ENCODE measurements around the gene ABHD16A. TPM values are rescaled to one million over a fixed set of nuclear protein-coding genes. Genes with fewer than 3 reads are reported as not detected.

The ABHD16A gene
- total and polyA plus RNA-seq, 2 of the 13 experiments (the other 11 are each of a cell fraction or from before 2014, with no cell fraction given), result 43.5 to 45.4 TPM

DNA sequence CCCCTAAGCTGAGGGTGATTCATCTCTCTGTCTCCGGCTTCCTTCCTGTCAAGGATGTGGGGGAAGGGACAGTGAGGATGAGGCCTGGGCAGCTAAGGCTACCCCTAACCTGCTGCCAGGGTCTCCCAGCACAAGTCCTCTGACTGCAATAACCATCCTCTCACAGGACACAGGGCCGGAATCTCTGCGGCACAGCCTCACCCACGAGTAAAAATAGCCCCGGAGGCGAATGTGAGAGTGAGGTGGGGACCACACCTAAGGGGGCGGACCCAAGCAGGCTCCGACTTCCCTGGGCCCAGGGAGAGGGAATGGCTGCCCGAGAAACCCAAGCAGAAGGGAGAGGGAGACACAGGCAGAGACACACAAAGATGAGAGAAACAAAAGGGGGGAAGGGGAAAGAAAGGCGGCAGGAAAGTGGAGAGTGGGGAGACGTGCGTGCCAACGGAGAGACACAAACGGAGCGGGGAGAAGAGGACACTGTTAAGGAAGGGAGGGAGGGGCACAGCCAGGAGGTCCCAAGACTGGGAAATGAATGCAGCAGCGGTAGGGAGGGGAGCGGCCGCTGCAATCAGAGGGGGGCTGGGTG, 31.8 kb upstream of the ABHD16A start (continued):
- TF ChIP-seq, protein P1, sequence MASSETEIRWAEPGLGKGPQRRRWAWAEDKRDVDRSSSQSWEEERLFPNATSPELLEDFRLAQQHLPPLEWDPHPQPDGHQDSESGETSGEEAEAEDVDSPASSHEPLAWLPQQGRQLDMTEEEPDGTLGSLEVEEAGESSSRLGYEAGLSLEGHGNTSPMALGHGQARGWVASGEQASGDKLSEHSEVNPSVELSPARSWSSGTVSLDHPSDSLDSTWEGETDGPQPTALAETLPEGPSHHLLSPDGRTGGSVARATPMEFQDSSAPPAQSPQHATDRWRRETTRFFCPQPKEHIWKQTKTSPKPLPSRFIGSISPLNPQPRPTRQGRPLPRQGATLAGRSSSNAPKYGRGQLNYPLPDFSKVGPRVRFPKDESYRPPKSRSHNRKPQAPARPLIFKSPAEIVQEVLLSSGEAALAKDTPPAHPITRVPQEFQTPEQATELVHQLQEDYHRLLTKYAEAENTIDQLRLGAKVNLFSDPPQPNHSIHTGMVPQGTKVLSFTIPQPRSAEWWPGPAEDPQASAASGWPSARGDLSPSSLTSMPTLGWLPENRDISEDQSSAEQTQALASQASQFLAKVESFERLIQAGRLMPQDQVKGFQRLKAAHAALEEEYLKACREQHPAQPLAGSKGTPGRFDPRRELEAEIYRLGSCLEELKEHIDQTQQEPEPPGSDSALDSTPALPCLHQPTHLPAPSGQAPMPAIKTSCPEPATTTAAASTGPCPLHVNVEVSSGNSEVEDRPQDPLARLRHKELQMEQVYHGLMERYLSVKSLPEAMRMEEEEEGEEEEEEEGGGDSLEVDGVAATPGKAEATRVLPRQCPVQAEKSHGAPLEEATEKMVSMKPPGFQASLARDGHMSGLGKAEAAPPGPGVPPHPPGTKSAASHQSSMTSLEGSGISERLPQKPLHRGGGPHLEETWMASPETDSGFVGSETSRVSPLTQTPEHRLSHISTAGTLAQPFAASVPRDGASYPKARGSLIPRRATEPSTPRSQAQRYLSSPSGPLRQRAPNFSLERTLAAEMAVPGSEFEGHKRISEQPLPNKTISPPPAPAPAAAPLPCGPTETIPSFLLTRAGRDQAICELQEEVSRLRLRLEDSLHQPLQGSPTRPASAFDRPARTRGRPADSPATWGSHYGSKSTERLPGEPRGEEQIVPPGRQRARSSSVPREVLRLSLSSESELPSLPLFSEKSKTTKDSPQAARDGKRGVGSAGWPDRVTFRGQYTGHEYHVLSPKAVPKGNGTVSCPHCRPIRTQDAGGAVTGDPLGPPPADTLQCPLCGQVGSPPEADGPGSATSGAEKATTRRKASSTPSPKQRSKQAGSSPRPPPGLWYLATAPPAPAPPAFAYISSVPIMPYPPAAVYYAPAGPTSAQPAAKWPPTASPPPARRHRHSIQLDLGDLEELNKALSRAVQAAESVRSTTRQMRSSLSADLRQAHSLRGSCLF (CRISPR knock-in tag; IDR thresholded peaks at IDR 0.05; ENCODE audit: borderline replicate concordance), result no peak
- TF ChIP-seq, protein P2, sequence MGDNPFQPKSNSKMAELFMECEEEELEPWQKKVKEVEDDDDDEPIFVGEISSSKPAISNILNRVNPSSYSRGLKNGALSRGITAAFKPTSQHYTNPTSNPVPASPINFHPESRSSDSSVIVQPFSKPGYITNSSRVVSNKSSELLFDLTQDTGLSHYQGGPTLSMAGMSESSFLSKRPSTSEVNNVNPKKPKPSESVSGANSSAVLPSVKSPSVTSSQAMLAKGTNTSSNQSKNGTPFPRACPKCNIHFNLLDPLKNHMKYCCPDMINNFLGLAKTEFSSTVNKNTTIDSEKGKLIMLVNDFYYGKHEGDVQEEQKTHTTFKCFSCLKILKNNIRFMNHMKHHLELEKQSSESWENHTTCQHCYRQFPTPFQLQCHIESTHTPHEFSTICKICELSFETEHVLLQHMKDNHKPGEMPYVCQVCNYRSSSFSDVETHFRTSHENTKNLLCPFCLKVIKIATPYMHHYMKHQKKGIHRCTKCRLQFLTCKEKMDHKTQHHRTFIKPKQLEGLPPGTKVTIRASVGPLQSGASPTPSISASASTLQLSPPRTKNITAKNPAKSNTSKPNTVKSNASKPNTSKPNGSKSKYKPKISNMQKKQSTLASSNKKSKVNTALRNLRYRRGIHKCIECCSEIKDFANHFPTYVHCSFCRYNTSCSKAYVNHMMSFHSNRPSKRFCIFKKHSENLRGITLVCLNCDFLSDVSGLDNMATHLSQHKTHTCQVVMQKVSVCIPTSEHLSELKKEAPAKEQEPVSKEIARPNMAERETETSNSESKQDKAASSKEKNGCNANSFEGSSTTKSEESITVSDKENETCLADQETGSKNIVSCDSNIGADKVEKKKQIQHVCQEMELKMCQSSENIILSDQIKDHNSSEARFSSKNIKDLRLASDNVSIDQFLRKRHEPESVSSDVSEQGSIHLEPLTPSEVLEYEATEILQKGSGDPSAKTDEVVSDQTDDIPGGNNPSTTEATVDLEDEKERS (CRISPR knock-in tag; IDR thresholded peaks at IDR 0.05), result no peak
- TF ChIP-seq, protein P3, sequence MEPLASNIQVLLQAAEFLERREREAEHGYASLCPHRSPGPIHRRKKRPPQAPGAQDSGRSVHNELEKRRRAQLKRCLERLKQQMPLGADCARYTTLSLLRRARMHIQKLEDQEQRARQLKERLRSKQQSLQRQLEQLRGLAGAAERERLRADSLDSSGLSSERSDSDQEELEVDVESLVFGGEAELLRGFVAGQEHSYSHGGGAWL (CRISPR knock-in tag; IDR thresholded peaks at IDR 0.05), result no peak
- TF ChIP-seq, protein P4, sequence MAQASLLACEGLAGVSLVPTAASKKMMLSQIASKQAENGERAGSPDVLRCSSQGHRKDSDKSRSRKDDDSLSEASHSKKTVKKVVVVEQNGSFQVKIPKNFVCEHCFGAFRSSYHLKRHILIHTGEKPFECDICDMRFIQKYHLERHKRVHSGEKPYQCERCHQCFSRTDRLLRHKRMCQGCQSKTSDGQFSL (CRISPR knock-in tag; IDR thresholded peaks at IDR 0.05), result no peak
- TF ChIP-seq THYN1 (CRISPR knock-in tag; IDR thresholded peaks at IDR 0.05; ENCODE audit: borderline replicate concordance, low read depth), result no peak
- TF ChIP-seq ZBTB7A (CRISPR knock-in tag; IDR thresholded peaks at IDR 0.05), result no peak
- TF ChIP-seq ZNF556 (CRISPR knock-in tag; IDR thresholded peaks at IDR 0.05; ENCODE audit: borderline replicate concordance), result no peak
- TF ChIP-seq ZNF207 (IDR thresholded peaks at IDR 0.05; ENCODE audit: borderline replicate concordance), result no peak
- TF ChIP-seq ZNF567 (CRISPR knock-in tag; IDR thresholded peaks at IDR 0.05; ENCODE audit: borderline replicate concordance), result no peak
- no peak for TF ChIP-seq MIXL1 (CRISPR knock-in tag; IDR thresholded peaks at IDR 0.05)
- TF ChIP-seq, protein P5, sequence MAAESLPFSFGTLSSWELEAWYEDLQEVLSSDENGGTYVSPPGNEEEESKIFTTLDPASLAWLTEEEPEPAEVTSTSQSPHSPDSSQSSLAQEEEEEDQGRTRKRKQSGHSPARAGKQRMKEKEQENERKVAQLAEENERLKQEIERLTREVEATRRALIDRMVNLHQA (CRISPR knock-in tag; IDR thresholded peaks at IDR 0.05), result no peak
- TF ChIP-seq ZBTB7B (CRISPR knock-in tag; IDR thresholded peaks at IDR 0.05), result 0 out of 2 replicates have a peak, but pooled peaks have one; percentile 19
- TF ChIP-seq ZSCAN30 (CRISPR knock-in tag; IDR thresholded peaks at IDR 0.05), result no peak
- no peak for TF ChIP-seq ZNF331 (CRISPR knock-in tag; IDR thresholded peaks at IDR 0.05)
- no peak for TF ChIP-seq ZIK1 (CRISPR knock-in tag; IDR thresholded peaks at IDR 0.05; ENCODE audit: borderline replicate concordance, low read depth)
- no peak for TF ChIP-seq MAFG (CRISPR knock-in tag; IDR thresholded peaks at IDR 0.05)
- TF ChIP-seq, protein P6, sequence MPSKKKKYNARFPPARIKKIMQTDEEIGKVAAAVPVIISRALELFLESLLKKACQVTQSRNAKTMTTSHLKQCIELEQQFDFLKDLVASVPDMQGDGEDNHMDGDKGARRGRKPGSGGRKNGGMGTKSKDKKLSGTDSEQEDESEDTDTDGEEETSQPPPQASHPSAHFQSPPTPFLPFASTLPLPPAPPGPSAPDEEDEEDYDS (CRISPR knock-in tag; IDR thresholded peaks at IDR 0.05), result peak; percentile 57; the same call in 1 of the 2 replicates
- no peak for TF ChIP-seq NCOA1 (CRISPR knock-in tag; IDR thresholded peaks at IDR 0.05)
- no peak for TF ChIP-seq ZNF569 (CRISPR knock-in tag; IDR thresholded peaks at IDR 0.05; ENCODE audit: borderline replicate concordance)
- TF ChIP-seq NCOA2 (CRISPR knock-in tag; IDR thresholded peaks at IDR 0.05), result no peak
